ENCODE data around the gene TBX18.

The TBX18 gene

DNA sequence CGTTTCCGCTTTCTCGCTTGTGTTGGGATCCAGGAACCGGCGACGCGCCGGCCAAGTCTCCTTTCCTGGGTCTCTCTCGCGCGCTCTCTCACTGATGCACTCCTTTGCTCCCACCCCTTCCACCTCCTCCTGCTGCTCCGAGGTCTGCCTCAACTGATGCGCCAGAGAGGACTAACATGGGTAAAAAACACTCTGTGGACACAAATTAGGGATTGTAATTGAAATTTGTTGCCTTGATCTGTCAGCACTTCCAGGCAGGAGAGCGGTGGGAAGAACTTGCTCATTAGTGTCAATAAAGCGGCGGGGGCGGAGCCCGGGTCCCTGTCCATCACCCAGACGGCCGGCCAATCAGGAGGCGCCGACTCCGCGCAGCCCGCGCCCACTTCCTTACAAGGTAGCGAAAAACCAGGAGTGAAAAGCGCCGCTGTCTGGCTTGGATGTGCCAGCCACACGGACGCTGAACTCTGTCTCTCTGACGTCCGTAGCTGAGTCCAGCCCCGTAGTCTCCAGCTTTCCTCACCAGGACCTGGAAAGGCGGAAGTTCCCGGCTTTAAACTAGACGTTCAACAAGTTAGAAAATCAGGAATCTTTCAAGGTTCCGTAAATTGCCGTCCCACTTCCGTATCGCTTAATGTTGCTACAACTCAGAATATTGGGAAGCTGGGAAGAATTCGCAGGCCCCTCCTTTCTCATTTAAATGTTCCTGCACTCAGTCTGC lies at the start of gene TBX18:
Gene TBX18, minus strand, starts transcription at position 267 of the 718 bp plus-strand sequence. CDS start 417 bp downstream, outside the sequence.
- DNase-seq (ENCODE audit: low read depth) = no peak
- no peak within 1 kb of the TSS for H3K4me3 ChIP-seq (ENCODE audit: low read depth, low read length)

DNA sequence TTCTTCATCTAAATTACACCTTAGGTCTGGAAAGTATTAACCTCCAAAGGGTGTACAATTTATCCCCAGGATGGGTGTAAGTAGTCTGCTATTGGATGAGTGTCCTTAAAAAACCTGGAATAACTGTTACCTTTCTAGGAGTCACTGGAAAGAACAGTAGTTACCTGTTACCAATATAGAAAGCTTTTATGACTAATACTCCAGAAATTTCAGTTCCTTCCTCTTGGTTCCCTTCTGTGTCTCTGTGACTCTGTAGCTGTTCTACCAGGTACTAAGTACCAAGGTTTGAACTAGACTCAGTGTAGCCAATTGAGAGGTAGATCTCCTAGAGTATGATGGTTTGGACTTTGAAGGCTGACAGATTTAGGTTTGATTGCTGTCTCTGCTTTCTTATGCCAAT lies 47.0 kb upstream of the TBX18 start:
- TF ChIP-seq POLR2A (IDR thresholded peaks at IDR 0.05; ENCODE audit: extremely low read depth, insufficient read length) = no peak
- TF ChIP-seq, protein P1, sequence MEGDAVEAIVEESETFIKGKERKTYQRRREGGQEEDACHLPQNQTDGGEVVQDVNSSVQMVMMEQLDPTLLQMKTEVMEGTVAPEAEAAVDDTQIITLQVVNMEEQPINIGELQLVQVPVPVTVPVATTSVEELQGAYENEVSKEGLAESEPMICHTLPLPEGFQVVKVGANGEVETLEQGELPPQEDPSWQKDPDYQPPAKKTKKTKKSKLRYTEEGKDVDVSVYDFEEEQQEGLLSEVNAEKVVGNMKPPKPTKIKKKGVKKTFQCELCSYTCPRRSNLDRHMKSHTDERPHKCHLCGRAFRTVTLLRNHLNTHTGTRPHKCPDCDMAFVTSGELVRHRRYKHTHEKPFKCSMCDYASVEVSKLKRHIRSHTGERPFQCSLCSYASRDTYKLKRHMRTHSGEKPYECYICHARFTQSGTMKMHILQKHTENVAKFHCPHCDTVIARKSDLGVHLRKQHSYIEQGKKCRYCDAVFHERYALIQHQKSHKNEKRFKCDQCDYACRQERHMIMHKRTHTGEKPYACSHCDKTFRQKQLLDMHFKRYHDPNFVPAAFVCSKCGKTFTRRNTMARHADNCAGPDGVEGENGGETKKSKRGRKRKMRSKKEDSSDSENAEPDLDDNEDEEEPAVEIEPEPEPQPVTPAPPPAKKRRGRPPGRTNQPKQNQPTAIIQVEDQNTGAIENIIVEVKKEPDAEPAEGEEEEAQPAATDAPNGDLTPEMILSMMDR (IDR thresholded peaks at IDR 0.05; ENCODE audit: low read depth, low read length) = no peak
- TF ChIP-seq, protein P2, sequence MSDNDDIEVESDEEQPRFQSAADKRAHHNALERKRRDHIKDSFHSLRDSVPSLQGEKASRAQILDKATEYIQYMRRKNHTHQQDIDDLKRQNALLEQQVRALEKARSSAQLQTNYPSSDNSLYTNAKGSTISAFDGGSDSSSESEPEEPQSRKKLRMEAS (IDR thresholded peaks at IDR 0.05; ENCODE audit: low read depth, low read length) = no peak
- TF ChIP-seq MYC (IDR thresholded peaks at IDR 0.05; ENCODE audit: low read depth, low read length) = no peak
- DNase-seq (ENCODE audit: low read depth) = no peak
- no peak overlapping the region for H3K4me3 ChIP-seq (ENCODE audit: low read depth, low read length)

More for the DNA sequence above, at the start of gene TBX18:
- TF ChIP-seq MYC (IDR thresholded peaks at IDR 0.05; ENCODE audit: low read depth, low read length) (no peak), POLR2A (IDR thresholded peaks at IDR 0.05; ENCODE audit: extremely low read depth, insufficient read length) (no peak)
- TF ChIP-seq, protein P2 (IDR thresholded peaks at IDR 0.05; ENCODE audit: low read depth, low read length) = no peak
- TF ChIP-seq, protein P1 (IDR thresholded peaks at IDR 0.05; ENCODE audit: low read depth, low read length) = no peak

DNA sequence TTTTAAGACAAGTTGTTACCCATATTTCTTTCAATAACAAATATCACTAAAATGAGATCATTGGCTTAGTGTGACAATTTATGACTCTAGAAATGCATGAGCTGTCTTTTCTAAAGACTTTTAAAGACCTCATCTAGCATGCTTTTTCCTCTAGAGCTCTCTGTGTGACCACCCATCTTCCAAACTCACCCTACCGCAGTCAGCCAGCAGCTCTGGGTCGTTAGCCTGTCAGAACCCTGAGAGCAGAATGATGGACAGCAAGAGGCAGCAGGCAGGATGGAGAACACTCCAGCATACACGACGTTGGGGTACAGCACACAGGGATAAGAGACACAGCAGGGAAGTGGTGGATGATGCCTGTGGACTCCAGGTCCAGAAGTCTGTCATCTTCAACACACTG lies 45.1 kb upstream of the TBX18 start:
- H3K4me3 ChIP-seq (ENCODE audit: low read depth, low read length) = no peak overlapping the region
- TF ChIP-seq, protein P1 (IDR thresholded peaks at IDR 0.05; ENCODE audit: low read depth, low read length) = no peak
- TF ChIP-seq POLR2A (IDR thresholded peaks at IDR 0.05; ENCODE audit: extremely low read depth, insufficient read length) = no peak
- TF ChIP-seq MYC (IDR thresholded peaks at IDR 0.05; ENCODE audit: low read depth, low read length) = no peak
- TF ChIP-seq, protein P2 (IDR thresholded peaks at IDR 0.05; ENCODE audit: low read depth, low read length) = no peak
- DNase-seq (ENCODE audit: low read depth) = no peak

DNA sequence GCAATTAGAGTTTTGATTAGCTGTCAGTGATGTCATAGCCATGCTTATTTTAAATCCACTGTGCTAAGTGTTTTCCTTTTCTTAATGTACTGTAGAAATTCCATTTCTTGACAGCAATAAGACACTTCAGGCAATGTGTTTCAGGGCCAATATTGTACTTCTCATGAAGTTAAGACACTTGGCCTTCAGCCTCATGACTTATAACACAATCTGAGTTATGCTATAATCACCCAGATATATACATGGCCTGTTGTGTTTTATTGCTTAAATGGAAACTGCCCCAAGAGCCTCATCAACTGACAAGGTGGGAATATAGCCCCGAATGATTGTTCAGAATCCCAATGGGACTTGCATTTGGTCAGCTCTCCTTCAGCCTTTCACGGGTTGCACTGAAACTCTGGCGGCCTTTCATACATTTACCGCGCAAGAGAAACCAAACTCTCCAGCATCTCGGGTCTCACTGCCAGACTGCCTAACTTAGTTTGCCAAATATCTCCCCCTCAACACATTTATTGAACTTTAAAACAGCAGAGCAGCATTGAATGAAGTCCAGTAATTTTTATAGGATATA lies 44.2 kb upstream of the TBX18 start:
- DNase-seq (ENCODE audit: low read depth) = no peak
- TF ChIP-seq POLR2A (IDR thresholded peaks at IDR 0.05; ENCODE audit: extremely low read depth, insufficient read length) (no peak), MYC (IDR thresholded peaks at IDR 0.05; ENCODE audit: low read depth, low read length) (no peak)
- TF ChIP-seq, protein P2 (IDR thresholded peaks at IDR 0.05; ENCODE audit: low read depth, low read length) = no peak
- TF ChIP-seq, protein P1 (IDR thresholded peaks at IDR 0.05; ENCODE audit: low read depth, low read length) = no peak
- no peak overlapping the region for H3K4me3 ChIP-seq (ENCODE audit: low read depth, low read length)

DNA sequence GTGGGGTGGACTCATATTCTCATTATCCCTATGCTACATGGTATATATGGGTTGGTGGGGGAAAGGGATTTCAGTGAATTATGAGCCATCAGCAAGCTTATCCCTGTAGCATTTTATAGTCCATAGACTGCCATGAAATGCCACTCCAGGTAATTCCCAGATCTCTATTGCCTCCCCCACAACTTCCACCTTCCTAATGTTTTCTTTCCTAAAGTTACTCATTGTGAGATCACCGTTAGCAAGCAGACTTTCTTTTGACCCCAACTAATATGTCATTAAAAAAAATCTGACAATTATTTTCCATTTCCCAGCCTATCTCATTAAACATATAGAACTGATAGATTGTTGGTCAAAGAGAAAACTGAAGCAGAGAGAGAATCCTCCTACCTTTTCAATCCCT lies 40.7 kb upstream of the TBX18 start:
- TF ChIP-seq POLR2A (IDR thresholded peaks at IDR 0.05; ENCODE audit: extremely low read depth, insufficient read length) (no peak), MYC (IDR thresholded peaks at IDR 0.05; ENCODE audit: low read depth, low read length) (no peak)
- TF ChIP-seq, protein P1 (IDR thresholded peaks at IDR 0.05; ENCODE audit: low read depth, low read length) = no peak
- TF ChIP-seq, protein P2 (IDR thresholded peaks at IDR 0.05; ENCODE audit: low read depth, low read length) = no peak
- H3K4me3 ChIP-seq (ENCODE audit: low read depth, low read length) = no peak overlapping the region
- DNase-seq (ENCODE audit: low read depth) = no peak

Data from NB4 (cell line).